8988T (cell line): ENCODE measurements around the gene DRAP1.

Source experiments
- DNase-seq: peaks from one replicate; pipeline ENCODE4 v3.0.0; 2011

DRAP1 gene

DNA sequence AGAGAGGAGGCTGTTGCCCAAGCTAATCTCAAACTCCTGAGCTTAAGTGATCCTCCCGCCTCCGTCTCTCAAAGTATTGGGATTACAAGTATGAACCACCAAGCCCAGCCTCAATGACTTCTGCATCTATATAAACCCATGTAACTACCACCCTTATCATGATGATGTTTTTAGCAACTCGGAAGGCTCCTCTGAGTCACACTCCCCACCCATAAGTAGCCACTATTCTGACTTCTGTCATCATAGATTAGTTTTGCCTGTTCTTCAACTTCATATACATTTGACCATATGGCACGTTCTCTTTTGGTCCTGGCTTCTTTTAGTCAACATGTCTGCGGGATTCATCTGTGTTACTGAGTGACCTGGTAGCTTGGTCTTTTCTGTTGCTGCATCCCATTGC lies 12.6 kb upstream of the DRAP1 start:
- no peak for DNase-seq

DNA sequence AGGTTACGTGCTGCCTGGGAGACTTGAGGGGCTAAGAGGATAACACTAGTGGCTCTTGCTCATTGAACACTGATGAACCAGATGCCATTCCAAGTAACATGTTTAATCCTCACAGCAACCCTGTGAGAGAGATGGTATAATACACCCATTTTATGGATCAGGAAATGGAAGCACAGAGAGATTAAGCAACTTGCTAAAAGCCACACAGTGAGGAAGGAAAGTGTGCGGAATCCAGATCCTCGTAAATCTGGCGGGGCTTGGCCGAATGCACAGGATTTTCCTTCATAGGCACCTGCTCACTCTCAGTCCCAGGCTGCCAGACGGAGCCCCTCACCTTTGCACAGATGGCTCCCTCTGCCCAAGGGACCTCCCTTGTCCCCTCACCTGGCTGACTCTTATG lies 11.3 kb upstream of the DRAP1 start:
- no peak for DNase-seq

DNA sequence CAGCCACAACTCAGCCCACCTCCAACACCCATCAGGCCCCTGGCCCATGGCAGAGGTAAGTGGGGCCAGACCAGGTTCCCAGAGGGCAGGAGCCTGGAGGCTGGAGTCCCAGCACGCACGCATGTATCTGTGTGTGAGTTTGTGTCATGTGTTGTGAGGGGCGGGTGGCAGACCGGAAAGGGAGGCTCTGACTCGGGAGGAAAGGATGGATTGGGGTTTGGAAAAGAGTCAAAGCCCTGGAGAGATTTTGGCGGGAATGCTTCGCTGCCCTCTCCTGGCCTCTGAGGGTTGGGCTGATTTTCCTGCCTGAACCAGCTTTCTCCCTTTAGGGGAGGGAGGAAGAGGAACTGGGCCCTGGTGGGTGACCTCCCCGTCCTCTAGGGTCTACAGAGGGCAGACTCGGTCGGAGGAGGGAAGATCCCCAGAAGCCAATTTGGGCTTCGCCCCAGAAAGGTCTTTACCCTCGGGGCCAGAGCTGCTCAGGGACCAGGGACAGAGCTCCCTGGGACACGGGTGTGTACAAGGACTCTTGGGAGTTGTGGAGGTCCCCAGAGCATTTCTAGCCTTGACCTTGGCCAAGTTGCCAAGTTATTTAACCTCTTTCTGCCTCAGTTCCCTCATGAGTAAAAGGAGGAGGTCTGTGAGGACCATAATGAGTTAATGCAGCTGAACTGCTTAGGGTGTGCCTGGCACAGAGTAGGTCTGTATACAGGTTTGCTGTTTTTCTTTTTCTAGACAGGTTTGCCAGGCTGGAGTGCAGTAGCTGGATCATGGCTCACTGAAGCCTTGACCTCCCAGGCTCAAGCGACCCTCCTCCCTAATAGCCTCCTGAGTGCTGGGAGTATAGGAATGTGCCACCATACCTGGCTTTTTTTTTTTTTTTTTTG lies 7.3 kb upstream of the DRAP1 start:
- DNase-seq: peak; percentile 87

DNA sequence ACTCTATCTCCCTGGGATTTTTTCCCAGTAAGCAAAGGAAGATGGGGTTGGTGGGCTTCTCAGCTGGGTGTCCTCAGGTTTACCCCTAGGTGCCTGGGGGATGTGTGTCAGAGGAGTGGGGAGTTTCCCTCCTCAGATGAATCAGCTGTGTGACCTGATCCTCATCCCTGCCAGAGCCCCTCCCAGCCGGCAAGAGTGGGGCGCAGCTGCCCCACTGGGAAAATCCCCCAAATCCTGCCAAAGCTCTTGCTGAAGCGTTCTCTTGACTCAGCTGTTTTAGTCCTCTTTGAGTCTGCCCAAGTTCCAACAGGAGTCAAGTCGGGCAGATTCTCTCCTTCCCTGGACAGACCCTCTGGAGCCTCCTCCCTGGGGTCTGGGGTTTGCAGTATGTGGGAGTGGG lies 6.4 kb upstream of the DRAP1 start:
- peak; percentile 42 for DNase-seq

DNA sequence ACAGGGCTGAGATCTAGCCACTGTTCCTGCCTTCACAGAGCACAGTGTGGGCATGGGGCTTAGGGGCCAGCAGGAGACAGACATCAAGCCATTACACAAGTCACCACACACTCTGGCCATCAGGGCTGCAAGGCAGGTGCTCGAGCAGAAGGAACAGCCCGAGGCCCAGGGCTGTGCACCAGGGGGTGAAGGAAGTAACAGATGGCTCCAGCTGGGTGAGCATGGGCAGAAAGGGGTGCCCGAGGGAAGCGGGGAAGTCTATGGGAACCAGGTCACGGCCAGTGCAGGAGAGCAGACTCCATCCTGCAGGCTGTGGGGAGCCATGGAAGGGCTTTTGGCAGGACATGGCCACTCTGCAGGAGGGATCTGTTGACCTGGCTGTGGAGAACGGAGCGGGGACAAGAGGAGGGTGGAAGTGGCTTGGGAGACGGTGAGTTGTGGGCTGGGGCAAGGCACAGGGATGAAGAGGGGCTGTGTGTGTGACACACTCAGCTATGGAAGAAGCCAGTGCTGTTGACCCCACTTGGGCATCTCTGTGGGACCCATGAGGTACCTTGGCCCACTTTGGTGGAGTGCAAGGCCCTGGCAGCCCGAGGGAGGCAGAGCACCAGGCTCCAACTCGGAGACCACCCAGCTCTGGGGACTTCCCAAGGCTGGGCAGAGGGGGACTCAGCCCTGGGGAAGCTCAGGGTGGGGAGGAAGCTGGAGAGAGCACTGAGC lies 4.0 kb upstream of the DRAP1 start:
- DNase-seq: no peak

DNA sequence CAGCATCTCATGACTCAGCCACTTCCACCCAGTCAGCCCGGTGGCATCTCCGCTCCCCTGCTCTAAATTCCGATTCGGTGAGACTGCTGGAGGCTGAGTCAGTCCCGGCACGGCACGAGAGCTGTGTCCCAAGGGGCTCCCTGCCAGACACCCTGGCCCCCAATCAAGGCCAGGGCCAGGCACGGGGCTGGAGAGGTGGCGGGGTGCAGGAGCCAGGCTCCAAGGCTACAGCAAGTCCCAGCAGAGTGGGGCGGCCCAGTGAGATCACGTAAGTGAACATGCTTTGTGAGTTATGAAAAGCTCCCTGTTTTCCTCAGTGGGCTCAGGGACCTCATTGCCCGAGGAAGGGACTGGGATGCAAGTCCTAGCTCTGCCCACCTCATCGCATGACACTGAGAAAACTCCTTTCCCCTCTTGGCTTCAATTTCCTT lies 3.4 kb upstream of the DRAP1 start:
- DNase-seq: peak; percentile 99

DNA sequence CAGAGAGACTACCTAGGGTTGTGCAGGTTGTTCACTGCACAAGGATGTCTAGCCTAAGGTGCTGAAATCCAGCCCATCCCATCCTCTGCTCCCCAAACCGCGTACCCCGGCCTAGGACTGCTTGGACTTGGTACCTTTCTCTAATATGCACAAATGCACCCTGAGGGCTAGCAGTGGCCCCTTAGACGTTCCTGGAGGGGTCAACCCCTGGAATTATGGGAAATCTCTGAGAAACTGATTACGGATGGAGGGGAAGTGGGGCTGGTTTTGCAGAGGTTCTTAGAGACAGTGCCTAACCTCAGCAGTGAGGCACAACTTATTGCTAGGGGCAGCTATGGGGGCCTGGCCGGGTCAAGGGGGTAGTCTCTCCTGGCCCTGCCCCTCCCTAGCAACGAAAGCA lies 2.8 kb upstream of the DRAP1 start:
- no peak for DNase-seq

DNA sequence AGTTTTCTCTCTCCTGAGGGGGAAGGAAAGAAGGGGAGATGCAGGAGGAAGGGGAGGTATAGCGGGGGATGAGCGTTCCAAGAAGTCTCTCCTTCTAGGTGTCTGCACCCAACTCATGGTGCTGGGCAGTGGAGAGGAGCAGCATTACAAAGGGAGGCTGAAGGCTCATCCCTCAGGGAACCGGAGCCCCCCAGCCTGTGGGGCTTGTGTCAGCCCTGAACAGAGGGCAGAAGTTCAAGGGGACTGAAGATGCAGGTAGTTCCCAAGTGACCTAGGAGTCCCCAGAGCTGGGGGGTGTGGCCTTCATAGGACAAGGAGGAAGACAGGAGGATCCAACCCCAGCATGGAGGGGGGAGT lies 2.2 kb upstream of the DRAP1 start:
- no peak for DNase-seq

DNA sequence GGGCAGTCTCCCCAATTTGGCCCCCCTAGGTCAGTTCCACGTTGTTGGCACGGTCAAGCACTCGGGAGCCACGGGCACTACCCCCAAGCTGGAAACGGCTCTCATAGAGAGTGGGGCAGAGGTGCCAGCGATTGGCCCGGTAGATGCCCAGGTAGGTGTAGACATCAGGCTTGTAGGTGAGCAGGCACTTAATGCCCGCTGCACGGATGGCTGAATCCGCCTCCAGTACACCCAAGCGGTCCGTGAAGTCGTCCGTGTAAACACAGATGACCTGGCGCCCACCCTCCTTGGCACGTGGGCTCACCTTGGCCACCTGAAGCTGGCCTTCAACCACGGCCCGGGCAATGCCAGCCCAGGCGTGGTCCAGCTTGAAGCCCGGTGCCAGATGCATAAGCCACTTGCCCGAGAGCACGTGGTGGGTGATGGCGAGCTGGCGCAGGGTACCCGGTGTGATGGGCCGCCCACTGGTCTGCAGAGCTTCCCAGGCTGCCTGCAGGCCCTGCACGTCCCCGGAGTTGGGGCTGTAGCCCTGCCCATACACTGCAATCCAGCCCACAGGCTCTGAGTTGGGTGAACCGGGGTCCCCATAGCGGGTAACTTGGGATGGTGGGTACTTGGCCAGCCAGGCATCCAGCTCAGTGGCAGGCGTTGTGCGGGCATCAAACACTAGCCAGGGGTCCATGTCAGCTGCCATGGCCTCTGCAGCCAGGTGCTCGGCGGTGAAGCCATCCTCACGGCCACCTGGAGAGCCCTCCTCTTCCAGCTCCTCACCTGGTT lies 1.6 kb upstream of the DRAP1 start:
- DNase-seq: no peak

DNA sequence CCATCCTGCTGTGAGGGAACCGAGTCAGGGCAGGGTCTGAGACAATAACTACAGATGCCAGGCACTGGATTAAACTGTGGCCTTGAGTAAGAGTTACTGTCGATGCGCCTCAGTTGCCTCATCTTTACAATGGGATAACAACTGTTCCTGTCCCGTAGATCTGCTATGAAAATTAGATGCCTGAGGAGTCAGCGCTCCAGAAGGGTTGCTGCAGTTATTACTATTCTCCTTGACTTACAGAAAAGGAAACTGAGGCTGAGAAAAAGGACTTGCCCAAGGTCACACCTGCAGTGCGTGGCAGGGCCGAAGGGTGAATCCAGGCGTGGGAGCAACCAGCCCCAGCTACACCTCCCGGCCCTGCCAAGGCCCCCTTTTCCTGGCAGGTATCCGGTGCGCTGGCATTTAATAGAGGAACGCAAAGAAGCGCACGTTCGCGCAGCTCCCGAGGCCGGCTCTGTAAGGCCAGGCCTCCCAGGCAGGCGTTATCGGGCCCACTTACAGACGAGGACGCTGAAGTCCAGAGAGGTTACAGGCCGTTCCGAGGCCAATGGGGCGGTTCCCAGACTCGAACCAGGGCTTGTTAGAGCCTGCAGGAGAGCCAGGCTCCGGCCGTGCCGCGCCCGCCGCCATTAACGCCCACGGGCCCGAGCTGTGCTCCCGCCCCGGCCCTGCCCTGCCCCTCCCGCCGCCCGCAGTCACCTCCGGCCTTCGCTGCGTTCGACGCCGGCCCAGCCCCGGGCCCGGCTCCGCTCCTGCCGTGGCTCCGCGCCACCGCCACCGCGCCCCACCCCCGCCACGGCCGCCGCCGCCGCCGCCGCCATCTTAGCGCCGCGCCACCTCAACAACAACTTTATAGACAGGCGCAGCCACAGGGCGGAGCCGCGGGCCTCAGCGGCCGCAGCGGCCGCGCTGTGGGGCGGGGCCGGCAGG lies 750 bp upstream of the DRAP1 start, which contains the start of gene C11orf68:
C11orf68 (minus strand) TSS at position 852 of the 930 bp plus-strand sequence; CDS start at position 821, 31 bp downstream.
- no peak for DNase-seq

DNA sequence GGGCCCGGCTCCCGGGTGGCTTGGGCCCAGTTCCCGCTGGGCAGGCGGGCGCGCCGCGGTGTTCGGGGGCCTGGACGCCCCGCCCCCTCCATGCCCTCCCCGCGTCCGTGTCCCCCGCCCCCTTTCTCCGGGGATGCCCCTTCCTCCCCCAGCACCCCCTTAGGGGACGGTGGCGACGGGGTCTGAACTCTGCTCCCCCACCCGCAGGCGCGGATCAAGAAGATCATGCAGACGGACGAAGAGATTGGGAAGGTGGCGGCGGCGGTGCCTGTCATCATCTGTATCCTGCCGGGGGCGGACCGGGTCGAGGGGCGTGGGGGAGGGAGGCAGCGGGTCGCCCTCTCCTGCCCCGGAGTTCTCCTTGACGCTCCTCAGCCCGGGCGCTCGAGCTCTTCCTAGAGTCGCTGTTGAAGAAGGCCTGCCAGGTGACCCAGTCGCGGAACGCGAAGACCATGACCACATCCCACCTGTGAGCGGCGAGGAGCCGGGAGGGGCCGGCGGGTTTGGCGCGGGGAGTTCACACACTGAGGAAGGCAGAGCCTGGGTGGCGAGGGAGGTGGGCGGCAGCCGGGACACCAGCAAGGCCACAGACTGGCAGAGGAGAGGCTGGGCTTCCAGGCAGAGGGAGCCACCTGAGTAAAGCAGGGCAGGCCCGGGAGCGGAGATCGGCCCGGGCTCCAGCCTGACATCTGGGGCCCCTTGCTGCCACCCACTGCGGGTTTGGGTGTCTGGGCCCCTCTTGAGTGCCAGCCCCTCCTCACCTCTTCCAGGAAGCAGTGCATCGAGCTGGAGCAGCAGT lies 546 bp downstream of the DRAP1 start:
- DNase-seq: no peak

DNA sequence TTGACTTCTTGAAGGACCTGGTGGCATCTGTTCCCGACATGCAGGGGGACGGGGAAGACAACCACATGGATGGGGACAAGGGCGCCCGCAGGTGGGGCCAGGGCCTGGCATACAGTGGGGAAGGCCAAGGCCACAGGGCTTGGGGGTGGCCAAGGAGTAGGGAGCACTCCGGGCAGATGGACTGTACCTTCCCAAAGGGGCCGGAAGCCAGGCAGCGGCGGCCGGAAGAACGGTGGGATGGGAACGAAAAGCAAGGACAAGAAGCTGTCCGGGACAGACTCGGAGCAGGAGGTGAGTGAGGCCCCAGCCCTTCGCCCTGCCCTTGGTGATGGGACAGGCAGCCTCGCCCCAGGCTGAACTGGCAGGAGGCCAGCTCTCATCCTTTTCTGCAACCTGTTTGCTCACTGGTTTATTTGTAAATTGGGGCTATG lies 1.2 kb downstream of the DRAP1 start:
- no peak for DNase-seq

DNA sequence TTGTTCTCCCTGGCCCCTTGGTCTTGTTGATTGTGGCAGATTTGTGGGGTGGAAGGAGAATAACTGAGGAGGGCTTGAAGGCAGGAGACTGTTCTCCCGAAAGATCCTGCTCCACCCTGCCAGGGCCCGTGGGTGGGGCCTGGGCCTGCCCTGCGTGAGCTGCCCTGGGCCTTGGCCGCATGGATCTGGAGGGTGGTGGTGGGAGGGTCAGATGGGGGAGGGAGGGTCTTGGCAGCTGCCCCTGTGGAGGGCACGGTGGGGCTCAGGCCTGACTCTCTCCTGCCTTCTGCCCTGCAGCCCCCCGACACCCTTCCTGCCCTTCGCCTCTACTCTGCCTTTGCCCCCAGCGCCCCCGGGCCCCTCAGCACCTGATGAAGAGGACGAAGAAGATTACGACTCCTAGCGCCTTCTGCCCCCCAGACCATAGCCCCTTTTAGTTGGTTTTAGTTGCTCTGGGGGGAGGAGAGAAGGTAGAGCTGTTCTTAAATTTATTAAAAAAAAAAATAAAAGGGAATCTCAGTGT lies 1.9 kb downstream of the DRAP1 start:
- no peak for DNase-seq

DNA sequence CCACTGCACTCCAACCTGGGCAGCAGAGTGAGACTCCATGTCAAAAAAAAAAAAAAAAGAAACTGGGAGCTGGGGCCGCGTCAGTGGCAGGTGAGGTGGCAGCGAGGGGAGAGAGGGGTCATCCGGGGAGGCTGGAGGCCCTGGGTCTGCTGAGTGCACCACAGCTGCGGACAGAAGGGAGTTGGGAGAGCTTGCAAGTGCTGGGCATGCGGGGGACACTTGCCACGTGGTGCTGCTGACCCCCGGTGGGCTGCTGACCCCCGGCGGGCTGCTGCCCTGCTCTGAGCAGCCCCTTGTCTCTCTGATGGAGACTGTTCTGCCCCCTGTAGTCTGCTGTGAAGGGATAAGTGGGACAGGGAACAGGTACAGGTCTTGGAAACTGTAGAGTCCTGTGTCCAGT lies 2.6 kb downstream of the DRAP1 start:
- no peak for DNase-seq

DNA sequence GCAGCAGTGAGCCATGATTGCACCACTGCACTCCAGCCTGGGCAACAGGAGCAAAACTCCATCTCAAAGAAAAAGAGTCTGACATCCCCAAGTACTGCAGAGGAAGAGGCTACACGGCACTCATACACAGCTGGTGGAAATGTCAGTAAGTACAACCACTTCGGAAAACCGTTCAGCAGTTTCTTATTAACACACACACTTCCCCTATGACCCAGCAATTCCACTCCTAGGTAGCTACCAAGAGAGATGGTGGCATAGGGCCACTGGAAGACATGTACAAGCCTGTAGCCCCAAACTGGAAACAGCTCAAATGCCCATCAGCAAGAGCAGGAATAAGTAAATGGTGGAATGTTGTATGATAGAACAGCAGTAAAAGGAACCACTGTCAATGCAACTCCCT lies 3.3 kb downstream of the DRAP1 start:
- DNase-seq: no peak

DNA sequence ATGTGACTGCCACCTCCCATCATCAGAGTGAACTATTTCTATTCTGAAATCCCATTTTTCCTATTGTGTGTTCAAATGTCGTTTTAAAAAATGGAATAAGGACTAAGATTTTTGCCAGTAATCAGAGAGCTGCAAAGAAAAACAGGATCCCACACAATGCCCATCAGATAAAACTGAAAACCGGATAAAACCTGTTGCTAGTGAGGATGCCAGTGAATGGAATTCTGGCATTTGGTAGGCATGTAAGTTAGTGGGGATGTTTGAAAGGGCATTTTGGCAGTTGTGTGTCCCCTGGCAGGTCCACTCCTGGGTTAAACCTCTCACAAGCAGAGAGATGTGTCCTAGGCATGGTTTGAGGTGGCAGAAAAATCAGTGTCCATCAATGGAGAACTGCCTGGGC lies 6.2 kb downstream of the DRAP1 start:
- no peak for DNase-seq

DNA sequence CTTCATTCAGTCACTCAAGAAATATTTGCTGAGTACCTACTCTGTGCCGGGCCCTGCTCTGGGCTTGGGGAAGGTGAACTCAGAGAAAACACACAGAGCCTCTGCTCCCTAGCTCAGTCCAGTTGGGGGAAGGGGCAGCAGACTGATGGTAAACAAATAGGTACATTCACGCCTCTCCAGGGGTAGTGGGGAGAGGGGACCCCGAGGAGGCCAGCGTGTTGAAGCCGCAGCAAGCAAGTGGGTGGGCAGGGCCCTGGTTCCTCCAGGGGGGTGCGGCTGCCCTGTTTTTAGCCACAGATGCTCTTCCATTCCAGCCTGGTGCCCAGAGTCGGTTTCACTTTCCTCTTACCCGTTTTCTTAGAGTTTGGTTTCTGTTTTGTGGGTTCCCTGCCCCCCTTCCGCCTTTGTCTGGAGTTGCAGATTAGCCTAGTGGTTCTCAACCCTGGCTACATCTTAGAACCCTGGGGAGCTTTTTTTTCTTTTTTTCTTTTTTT lies 8.7 kb downstream of the DRAP1 start:
- DNase-seq: no peak

DNA sequence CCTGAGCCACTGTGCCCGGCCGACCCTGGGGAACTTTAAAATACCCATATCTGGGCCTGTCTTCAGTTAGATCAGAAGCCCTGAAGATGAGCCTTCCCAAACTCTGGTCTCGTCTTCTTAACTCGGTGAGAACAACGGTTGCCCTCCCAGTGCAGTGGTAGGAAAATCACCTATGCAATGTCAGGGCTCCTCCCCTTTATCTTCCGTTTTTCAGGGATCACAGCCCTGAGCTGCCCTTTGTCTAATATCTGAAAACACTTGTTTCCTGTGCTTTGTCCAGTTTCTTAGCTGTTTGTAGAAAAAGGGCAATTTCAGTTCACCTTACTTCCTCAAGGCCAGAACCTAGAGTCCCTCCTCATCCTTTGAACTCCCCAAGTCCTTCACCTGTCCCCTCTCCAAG lies 9.4 kb downstream of the DRAP1 start:
- DNase-seq: no peak

DNA sequence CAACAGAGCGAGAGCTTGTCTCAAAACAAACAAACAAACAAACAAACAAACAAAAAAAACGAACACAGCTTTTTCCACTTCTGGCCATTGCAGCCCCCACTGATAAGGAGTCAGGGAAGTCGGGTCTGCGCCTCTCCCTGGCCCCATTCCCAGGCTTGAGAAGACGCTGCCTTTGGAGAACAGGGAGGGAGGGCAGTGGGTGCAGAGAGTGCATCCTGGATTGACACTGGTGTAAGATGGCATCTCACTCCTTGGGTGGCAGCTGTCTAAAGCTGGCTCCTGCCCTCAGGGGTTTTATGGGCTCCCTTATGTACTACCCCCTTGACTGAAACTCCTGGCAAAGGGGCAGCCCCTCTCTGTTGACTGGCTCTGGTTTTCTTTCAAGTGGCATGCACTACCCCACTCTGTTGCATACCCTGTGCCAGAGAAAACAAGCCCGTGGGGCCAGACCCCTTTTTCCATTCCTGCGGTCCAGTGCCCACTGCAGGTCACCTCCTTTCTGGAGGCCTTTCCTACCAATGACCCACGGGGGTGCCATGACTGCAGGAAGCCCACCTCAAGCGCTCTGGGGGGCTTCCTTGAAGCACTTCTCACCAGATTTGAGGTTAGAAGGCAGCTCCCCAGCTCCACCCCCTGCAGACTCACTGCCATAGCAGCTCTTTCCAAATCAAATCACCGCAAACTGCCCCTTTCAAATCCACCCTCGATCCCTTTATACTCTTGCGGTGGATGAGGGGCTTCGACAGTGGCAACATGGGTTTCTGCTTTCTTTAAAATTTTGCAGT lies 12.7 kb downstream of the DRAP1 start:
- DNase-seq: no peak

DNA sequence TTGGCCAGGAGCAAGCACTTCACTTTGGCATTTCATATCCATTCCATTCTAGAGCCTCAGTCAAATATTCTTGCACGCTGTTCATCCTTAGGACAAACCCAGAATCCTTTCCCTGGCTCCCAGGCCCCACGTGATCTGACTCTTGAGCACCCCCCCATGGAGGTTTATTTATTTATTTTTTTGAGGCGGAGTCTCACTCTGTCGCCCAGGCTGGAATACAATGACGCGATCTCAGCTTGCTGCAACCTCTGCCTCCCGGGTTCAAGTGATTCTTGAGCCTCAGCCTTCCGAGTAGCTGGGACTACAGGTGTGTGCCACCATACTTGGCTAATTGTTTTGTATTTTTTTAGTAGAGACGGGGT lies 13.3 kb downstream of the DRAP1 start:
- no peak for DNase-seq
